ENCODE measurements around the gene RPE65.

The RPE65 gene

DNA sequence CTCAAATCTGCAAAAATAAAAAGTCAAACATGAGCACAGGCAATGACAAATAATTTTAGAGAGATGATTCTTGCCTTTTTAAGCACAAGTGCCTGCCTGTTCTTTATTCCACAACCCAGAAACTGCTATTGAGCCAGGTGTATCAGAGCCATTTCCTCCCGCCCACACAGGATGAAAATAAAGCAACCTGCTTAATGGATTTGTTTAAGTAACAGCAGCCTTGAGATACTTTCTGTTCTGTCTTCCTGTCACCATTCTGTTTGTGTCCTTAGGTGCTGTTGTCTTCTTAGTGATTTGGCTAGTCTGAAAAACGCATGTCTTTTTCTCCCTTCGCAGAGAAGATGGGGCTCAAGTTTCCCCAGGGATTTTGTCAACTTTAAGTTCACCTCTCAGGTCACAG is 11.4 kb downstream of the RPE65 start:
- TF ChIP-seq, protein P1, sequence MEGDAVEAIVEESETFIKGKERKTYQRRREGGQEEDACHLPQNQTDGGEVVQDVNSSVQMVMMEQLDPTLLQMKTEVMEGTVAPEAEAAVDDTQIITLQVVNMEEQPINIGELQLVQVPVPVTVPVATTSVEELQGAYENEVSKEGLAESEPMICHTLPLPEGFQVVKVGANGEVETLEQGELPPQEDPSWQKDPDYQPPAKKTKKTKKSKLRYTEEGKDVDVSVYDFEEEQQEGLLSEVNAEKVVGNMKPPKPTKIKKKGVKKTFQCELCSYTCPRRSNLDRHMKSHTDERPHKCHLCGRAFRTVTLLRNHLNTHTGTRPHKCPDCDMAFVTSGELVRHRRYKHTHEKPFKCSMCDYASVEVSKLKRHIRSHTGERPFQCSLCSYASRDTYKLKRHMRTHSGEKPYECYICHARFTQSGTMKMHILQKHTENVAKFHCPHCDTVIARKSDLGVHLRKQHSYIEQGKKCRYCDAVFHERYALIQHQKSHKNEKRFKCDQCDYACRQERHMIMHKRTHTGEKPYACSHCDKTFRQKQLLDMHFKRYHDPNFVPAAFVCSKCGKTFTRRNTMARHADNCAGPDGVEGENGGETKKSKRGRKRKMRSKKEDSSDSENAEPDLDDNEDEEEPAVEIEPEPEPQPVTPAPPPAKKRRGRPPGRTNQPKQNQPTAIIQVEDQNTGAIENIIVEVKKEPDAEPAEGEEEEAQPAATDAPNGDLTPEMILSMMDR (IDR thresholded peaks at IDR 0.05; ENCODE audit: borderline replicate concordance, extremely low read depth, low read length, poor library complexity, severe bottlenecking): no peak
- TF ChIP-seq EZH2 (IDR thresholded peaks at IDR 0.05; ENCODE audit: borderline replicate concordance, low read depth, low read length, severe bottlenecking): no peak

DNA sequence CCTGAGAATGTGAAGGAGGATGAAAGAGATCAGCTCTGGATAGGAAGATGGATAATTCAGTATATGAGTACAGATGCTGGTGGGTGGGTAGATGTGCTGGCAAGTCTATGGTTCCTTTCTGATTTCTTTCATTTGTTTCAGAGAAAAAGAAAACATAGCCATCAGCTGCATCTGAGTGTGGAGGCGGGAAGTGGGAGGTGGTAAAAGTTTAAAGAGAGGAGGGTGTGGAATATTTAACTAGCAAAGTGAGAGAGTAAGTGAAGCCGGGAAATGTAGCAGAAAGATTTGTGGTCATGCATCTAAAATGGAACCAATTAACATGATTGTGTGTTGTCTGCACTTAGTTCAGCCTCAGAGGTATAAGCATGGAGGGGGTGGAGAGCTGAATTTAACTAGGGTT is 16.4 kb downstream of the RPE65 start:
- H3K27ac ChIP-seq (ENCODE audit: low read length): no peak overlapping the region
- no peaks in the 10 kb centered on the region for H3K27me3 ChIP-seq (ENCODE audit: insufficient read depth, low read length, poor library complexity)
- no peaks in the 10 kb centered on the region for H3K36me3 ChIP-seq (ENCODE audit: insufficient read depth, low read length)
- ATAC-seq (ENCODE audit: insufficient read depth, low read depth) (no peak), DNase-seq (no peak)
- no peak overlapping the region for H3K4me2 ChIP-seq (ENCODE audit: insufficient read depth, low read length)
- TF ChIP-seq, protein P1 (IDR thresholded peaks at IDR 0.05; ENCODE audit: borderline replicate concordance, extremely low read depth, low read length, poor library complexity, severe bottlenecking): no peak
- TF ChIP-seq EZH2 (IDR thresholded peaks at IDR 0.05; ENCODE audit: borderline replicate concordance, low read depth, low read length, severe bottlenecking): no peak
- H2AFZ ChIP-seq (ENCODE audit: low read depth, low read length): no peak overlapping the region
- no peak overlapping the region for H3K4me3 ChIP-seq (ENCODE audit: low read depth in 1 of 2, low read length in 2 of 2)
- H3K9me3 ChIP-seq (ENCODE audit: insufficient read depth, low read length, severe bottlenecking): no peaks in the 10 kb centered on the region
- H3K79me2 ChIP-seq (ENCODE audit: insufficient read depth, low read length): no peaks in the 10 kb centered on the region
- H4K20me1 ChIP-seq (ENCODE audit: insufficient read depth, low read length): no peaks in the 10 kb centered on the region
- no peak overlapping the region for H3K9ac ChIP-seq (ENCODE audit: low read depth, low read length)
- no peaks in the 10 kb centered on the region for H3K4me1 ChIP-seq (ENCODE audit: insufficient read depth, low read length)

More for the DNA sequence above, 11.4 kb downstream of the RPE65 start:
- ATAC-seq (ENCODE audit: insufficient read depth, low read depth) (no peak), DNase-seq (no peak)
- H4K20me1 ChIP-seq (ENCODE audit: insufficient read depth, low read length): no peaks in the 10 kb centered on the region
- H2AFZ ChIP-seq (ENCODE audit: low read depth, low read length): no peak overlapping the region
- H3K36me3 ChIP-seq (ENCODE audit: insufficient read depth, low read length): no peaks in the 10 kb centered on the region
- H3K79me2 ChIP-seq (ENCODE audit: insufficient read depth, low read length): no peaks in the 10 kb centered on the region
- no peak overlapping the region for H3K27ac ChIP-seq (ENCODE audit: low read length)
- no peak overlapping the region for H3K9ac ChIP-seq (ENCODE audit: low read depth, low read length)
- H3K4me1 ChIP-seq (ENCODE audit: insufficient read depth, low read length): no peaks in the 10 kb centered on the region
- H3K4me3 ChIP-seq (ENCODE audit: low read depth in 1 of 2, low read length in 2 of 2): no peak overlapping the region
- H3K4me2 ChIP-seq (ENCODE audit: insufficient read depth, low read length): no peak overlapping the region
- no peaks in the 10 kb centered on the region for H3K9me3 ChIP-seq (ENCODE audit: insufficient read depth, low read length, severe bottlenecking)
- no peaks in the 10 kb centered on the region for H3K27me3 ChIP-seq (ENCODE audit: insufficient read depth, low read length, poor library complexity)

DNA sequence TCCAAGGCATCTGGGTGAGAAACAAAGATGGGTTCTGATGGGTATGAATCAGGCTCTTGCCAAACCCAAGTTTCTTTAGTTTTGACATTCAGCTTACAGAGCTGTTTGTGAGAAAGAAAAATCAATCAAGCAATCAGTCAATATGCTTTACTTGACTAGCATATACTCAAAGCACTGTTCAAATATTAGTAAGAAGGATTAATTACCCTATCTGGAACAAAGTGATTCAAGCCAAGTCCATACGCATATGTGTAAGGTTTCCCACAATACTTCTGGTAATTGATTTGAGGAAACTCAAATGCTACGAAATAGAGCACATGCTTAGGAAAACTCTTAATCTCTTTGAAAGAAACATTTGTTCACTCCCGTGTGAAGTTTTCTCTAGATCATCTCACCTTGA is 18.7 kb downstream of the RPE65 start:
- H4K20me1 ChIP-seq (ENCODE audit: insufficient read depth, low read length): no peaks in the 10 kb centered on the region
- no peaks in the 10 kb centered on the region for H3K9me3 ChIP-seq (ENCODE audit: insufficient read depth, low read length, severe bottlenecking)
- H3K79me2 ChIP-seq (ENCODE audit: insufficient read depth, low read length): no peaks in the 10 kb centered on the region
- H2AFZ ChIP-seq (ENCODE audit: low read depth, low read length): no peak overlapping the region
- H3K36me3 ChIP-seq (ENCODE audit: insufficient read depth, low read length): no peaks in the 10 kb centered on the region
- H3K4me2 ChIP-seq (ENCODE audit: insufficient read depth, low read length): no peak overlapping the region
- no peaks in the 10 kb centered on the region for H3K4me1 ChIP-seq (ENCODE audit: insufficient read depth, low read length)
- no peak for TF ChIP-seq EZH2 (IDR thresholded peaks at IDR 0.05; ENCODE audit: borderline replicate concordance, low read depth, low read length, severe bottlenecking)
- TF ChIP-seq, protein P1 (IDR thresholded peaks at IDR 0.05; ENCODE audit: borderline replicate concordance, extremely low read depth, low read length, poor library complexity, severe bottlenecking): no peak
- no peak overlapping the region for H3K9ac ChIP-seq (ENCODE audit: low read depth, low read length)
- H3K27ac ChIP-seq (ENCODE audit: low read length): no peak overlapping the region
- no peak for DNase-seq
- no peak overlapping the region for H3K4me3 ChIP-seq (ENCODE audit: low read depth in 1 of 2, low read length in 2 of 2)
- H3K27me3 ChIP-seq (ENCODE audit: insufficient read depth, low read length, poor library complexity): no peaks in the 10 kb centered on the region
- no peak for ATAC-seq (ENCODE audit: insufficient read depth, low read depth)

Data from DND-41 (cell line).